B cell (primary cell): ENCODE data around the gene B3GALT2. TPM values are rescaled to one million over a fixed set of nuclear protein-coding genes. Genes with fewer than 3 reads are reported as not detected.

ENCODE experiments used
- ATAC-seq: fragments of 200-7000 bp; cut with Tn5 transposase; one replicate; pipeline ENCODE4 v1.10.0; 2021; ENCODE audit warnings: low read depth, mild to moderate bottlenecking, moderate number of reproducible peaks, moderate library complexity
- CTCF ChIA-PET: fragments of 350-600 bp; sonication (Branson Sonifier 250); formaldehyde crosslinking; loops from one replicate; lab custom pipeline; 2021; ENCODE audit warnings: antibody characterized with exemption, inconsistent platforms; lab: Charles Lee
- POLR2A ChIA-PET: fragments of 350-600 bp; sonication (Branson Sonifier 250); formaldehyde crosslinking; loops from one replicate; lab custom pipeline; 2021; ENCODE audit warnings: antibody characterized with exemption; lab: Charles Lee
- DNase-seq: peaks from one replicate; pipeline ENCODE4 v3.0.0; 2013
- H2AFZ ChIP-seq: 2 replicates; pipeline ENCODE4 v1.6.1; 2012; ENCODE audit warnings: mild to moderate bottlenecking, low read depth, low read length; ENCODE audit not compliant: insufficient read depth, poor library complexity, severe bottlenecking
- H3K27ac ChIP-seq, 2 donors: 1 replicate in 1 of 2; 2 replicates in 1 of 2; pipeline ENCODE4 v1.5.1; 2012 to 2013; ENCODE audit warnings: low read length in 2 of 2, mild to moderate bottlenecking in 2 of 2, moderate library complexity in 1 of 2
- H3K27me3 ChIP-seq, 4 experiments: fragments of 200-600 bp in 1 of 4; sonication (generic) in 1 of 4; replicated peaks in 1 of 4; 1 replicate in 2 of 4; 2 replicates in 2 of 4; pipeline versions ENCODE4 v1.6.1 to v1.7.0; 2013 to 2016; ENCODE audit warnings: low read length in 3 of 4, mild to moderate bottlenecking in 2 of 4, mixed read lengths in 1 of 4, moderate library complexity in 1 of 4; ENCODE audit not compliant: insufficient read depth in 4 of 4, control insufficient read depth in 3 of 4; ENCODE audit errors: control extremely low read depth in 1 of 4
- H3K36me3 ChIP-seq, 2 experiments: replicated peaks in 1 of 2; 1 replicate in 1 of 2; 2 replicates in 1 of 2; pipeline versions ENCODE4 v1.6.1 to v1.7.1; 2013; ENCODE audit warnings: low read length in 1 of 2; ENCODE audit not compliant: insufficient read depth in 2 of 2, control insufficient read depth in 1 of 2; ENCODE audit errors: control extremely low read depth in 1 of 2, extremely low read depth in 1 of 2
- H3K4me1 ChIP-seq, 2 donors: fragments of 200-600 bp in 1 of 2; sonication (generic) in 1 of 2; 1 replicate in 1 of 2; 2 replicates in 1 of 2; pipeline versions ENCODE4 v1.5.1 to v1.6.1; 2013 to 2017; ENCODE audit warnings: low read length in 2 of 2; ENCODE audit not compliant: control insufficient read depth in 2 of 2, insufficient read depth in 2 of 2
- H3K4me2 ChIP-seq: replicated peaks from 2 replicates; pipeline ENCODE3; 2012; ENCODE audit warnings: mild to moderate bottlenecking, low read depth, low read length; ENCODE audit not compliant: poor library complexity, severe bottlenecking
- H3K4me3 ChIP-seq, 5 experiments: fragments of 200-600 bp in 1 of 5; sonication (generic) in 1 of 5; 1 replicate in 3 of 5; 2 replicates in 2 of 5; pipeline versions ENCODE4 v1.5.1 to v1.7.0; 2011 to 2016; ENCODE audit warnings: low read length in 4 of 5, mild to moderate bottlenecking in 4 of 5, low read depth in 2 of 5, control low read depth in 1 of 5, moderate library complexity in 1 of 5; ENCODE audit not compliant: insufficient read depth in 1 of 5; ENCODE audit errors: control extremely low read depth in 1 of 5, extremely low read depth in 1 of 5
- H3K79me2 ChIP-seq: fragments of 200-600 bp; sonication (generic); one replicate; pipeline ENCODE4 v1.6.0; 2016; ENCODE audit warnings: low read length; ENCODE audit not compliant: control insufficient read depth, insufficient read depth
- H3K9ac ChIP-seq: fragments of 200-600 bp; sonication (generic); 2 replicates; pipeline ENCODE4 v1.6.1; 2017; ENCODE audit warnings: mild to moderate bottlenecking, low read length, moderate library complexity
- H3K9me3 ChIP-seq, 3 donors: one replicate each; pipeline versions ENCODE4 v1.6.1 to v1.7.1; 2013; ENCODE audit warnings: low read length in 2 of 3; ENCODE audit not compliant: control insufficient read depth in 2 of 3, insufficient read depth in 1 of 3; ENCODE audit errors: control extremely low read depth in 1 of 3
- H4K20me1 ChIP-seq: 2 replicates; pipeline ENCODE4 v1.6.0; 2012; ENCODE audit warnings: mild to moderate bottlenecking, low read length; ENCODE audit not compliant: insufficient read depth, control insufficient read depth, poor library complexity, severe bottlenecking
- H3K27ac Mint-ChIP-seq: one replicate; pipeline ENCODE4 v1.8.0; 2021; ENCODE audit warnings: mixed read lengths
- H3K27me3 Mint-ChIP-seq: one replicate; pipeline ENCODE4 v1.8.0; 2021; ENCODE audit warnings: mixed read lengths
- H3K4me1 Mint-ChIP-seq: one replicate; pipeline ENCODE4 v1.8.0; 2021; ENCODE audit warnings: mixed read lengths
- H3K4me3 Mint-ChIP-seq: one replicate; pipeline ENCODE4 v1.8.0; 2021; ENCODE audit warnings: mixed read lengths
- H3K9me3 Mint-ChIP-seq: one replicate; pipeline ENCODE4 v1.8.0; 2022; ENCODE audit warnings: mixed read lengths; ENCODE audit not compliant: insufficient read depth
- EZH2 ChIP-seq: IDR thresholded peaks from 2 replicates; pipeline ENCODE4 v1.6.1; 2012; ENCODE audit warnings: borderline replicate concordance, low read depth, mild to moderate bottlenecking, moderate library complexity, low read length; ENCODE audit not compliant: insufficient read depth, poor library complexity, severe bottlenecking
- WGBS: methylation state at CpG from one replicate; pipeline ENCODE4 v1.1.5; 2013; ENCODE audit warnings: missing lambda C conversion rate; ENCODE audit not compliant: insufficient coverage; 5-methylcytosine and 5-hydroxymethylcytosine counted together
- intact Hi-C: fragments of 100-400 bp; cut with micrococcal nuclease; formaldehyde crosslinking; loops from one replicate; pipeline ENCODE4 v1.10.0; 2022
- polyA minus RNA-seq: library from RNA; depleted of rRNA, polyadenylated mRNA; stranded (reverse); fragments of >200 nt; gene quantifications from 2 replicates; pipeline ENCODE4 v1.2.3, GENCODE V29; 2012
- polyA plus RNA-seq: library from polyadenylated mRNA; depleted of rRNA; stranded (reverse); fragments of >200 nt; gene quantifications from 2 replicates; pipeline ENCODE4 v1.2.3, GENCODE V29; 2012
- total RNA-seq, 2 donors: library from RNA; stranded (reverse); fragments of 120-200 nt in 1 of 2; gene quantifications; 1 replicate in 1 of 2; 2 replicates in 1 of 2; pipeline versions ENCODE4 v1.2.3 to v1.2.4, GENCODE V29; 2013 to 2022
- TF ChIP-seq, protein P1 (sequence below): fragments of 200-600 bp; IDR thresholded peaks from one replicate; pipeline ENCODE4 v1.8.0; 2022; ENCODE audit warnings: antibody characterized with exemption, mild to moderate bottlenecking

The B3GALT2 gene, protein sequence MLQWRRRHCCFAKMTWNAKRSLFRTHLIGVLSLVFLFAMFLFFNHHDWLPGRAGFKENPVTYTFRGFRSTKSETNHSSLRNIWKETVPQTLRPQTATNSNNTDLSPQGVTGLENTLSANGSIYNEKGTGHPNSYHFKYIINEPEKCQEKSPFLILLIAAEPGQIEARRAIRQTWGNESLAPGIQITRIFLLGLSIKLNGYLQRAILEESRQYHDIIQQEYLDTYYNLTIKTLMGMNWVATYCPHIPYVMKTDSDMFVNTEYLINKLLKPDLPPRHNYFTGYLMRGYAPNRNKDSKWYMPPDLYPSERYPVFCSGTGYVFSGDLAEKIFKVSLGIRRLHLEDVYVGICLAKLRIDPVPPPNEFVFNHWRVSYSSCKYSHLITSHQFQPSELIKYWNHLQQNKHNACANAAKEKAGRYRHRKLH
- total RNA-seq: 0.07 TPM in 1 of 2 replicates, not detected in the other
- 0.26 TPM for total RNA-seq (2013)
- polyA plus RNA-seq: not detected in 2 replicates
- not detected in 2 replicates for polyA minus RNA-seq

DNA sequence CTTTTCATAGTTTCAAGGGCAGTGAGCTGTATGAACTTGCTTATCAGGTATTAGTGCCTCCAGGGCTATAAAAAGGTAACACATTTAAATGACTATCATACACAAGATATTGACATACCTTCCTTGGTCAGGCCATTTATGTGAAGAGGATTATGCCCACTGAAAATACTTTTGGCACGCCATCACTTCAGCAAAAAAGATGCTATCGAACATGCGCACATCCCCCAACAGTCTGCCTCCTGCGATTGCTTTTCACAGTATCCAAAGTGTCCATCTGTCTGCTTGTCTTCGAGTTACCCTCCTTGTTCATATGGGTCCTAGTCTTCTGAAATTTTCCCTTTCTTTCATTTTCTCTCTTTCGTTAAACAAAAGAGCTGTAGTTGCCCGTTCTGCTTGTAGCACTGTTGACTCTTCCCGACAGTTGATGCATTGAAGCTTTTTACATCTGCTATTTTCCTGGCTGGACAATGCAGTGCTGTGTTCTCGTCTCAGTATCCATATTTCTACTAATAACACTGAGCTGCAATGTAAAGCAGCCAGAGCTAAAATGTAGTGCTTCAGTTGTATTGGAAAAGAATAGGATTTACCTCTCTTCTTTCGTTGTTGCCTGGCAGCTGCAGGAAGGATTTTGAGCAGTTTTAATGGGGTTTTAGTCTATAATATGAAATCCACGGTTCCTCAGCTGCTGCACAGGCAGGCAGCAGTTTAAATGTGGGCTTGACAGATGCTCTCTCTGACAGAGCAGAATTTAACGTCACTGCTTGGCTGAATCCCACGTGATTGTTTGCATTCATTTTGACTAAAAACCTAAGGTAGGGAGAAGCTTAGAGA lies at the start of gene B3GALT2:
B3GALT2 (minus strand) TSS at position 713 of the 831 bp plus-strand sequence. CDS start 5,051 bp downstream, outside the sequence.
- no peaks in the 10 kb centered on the region for H3K27me3 Mint-ChIP-seq
- intact Hi-C loops: no loop called here
- no peak for ATAC-seq
- Histone ChIP-seq H4K20me1 (peaks cover 39% of the 10 kb centered on the region), H3K4me1 (peaks cover 4 to 17% of the 10 kb centered on the region in 2 donors), H3K4me3 (no peak within 1 kb of the TSS), H3K27me3 (no peaks in the 10 kb centered on the region), H2AFZ (no peak within 1 kb of the TSS), H3K27ac (no peak within 1 kb of the TSS), H3K79me2 (peaks cover 55% of the 10 kb centered on the region), H3K36me3 (no peaks in the 10 kb centered on the region), H3K9ac (no peak within 1 kb of the TSS), H3K4me2 (peak within 1 kb of the TSS; percentile 24), H3K9me3 (peaks cover 0 to 1% (median 0%) of the 10 kb centered on the region in 3 donors)
- H3K9me3 Mint-ChIP-seq: no peaks in the 10 kb centered on the region
- ChIA-PET POLR2A (no interaction called here), CTCF (interaction anchor here (0.7 to 1.2 kb wide), 3 partner anchors 9 to 1109 kb away, joined by 3 to 5 read pairs (median 4); no protein-coding TSS in a partner anchor)
- TF ChIP-seq, protein P1, sequence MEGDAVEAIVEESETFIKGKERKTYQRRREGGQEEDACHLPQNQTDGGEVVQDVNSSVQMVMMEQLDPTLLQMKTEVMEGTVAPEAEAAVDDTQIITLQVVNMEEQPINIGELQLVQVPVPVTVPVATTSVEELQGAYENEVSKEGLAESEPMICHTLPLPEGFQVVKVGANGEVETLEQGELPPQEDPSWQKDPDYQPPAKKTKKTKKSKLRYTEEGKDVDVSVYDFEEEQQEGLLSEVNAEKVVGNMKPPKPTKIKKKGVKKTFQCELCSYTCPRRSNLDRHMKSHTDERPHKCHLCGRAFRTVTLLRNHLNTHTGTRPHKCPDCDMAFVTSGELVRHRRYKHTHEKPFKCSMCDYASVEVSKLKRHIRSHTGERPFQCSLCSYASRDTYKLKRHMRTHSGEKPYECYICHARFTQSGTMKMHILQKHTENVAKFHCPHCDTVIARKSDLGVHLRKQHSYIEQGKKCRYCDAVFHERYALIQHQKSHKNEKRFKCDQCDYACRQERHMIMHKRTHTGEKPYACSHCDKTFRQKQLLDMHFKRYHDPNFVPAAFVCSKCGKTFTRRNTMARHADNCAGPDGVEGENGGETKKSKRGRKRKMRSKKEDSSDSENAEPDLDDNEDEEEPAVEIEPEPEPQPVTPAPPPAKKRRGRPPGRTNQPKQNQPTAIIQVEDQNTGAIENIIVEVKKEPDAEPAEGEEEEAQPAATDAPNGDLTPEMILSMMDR: no peak
- TF ChIP-seq EZH2: no peak
- H3K27ac Mint-ChIP-seq: no peak within 1 kb of the TSS
- no peak within 1 kb of the TSS for H3K4me3 Mint-ChIP-seq
- H3K4me1 Mint-ChIP-seq: peaks cover 34% of the 10 kb centered on the region
- peak; percentile 19 for DNase-seq
- 70% methylated on average over 12 of the region's 13 CpGs for WGBS
